Neural progenitor cell (in vitro differentiated cells): ENCODE data around the gene PLA2G2E.

ENCODE experiments used
- EZH2phosphoT487 ChIP-seq: fragments of 200-600 bp; sonication (generic); IDR thresholded peaks from 2 replicates; pipeline ENCODE4 v1.6.1; 2017; ENCODE audit warnings: antibody characterized with exemption
- TF ChIP-seq, protein P1 (sequence below): fragments of 200-600 bp; sonication (generic); IDR thresholded peaks from 2 replicates; pipeline ENCODE4 v1.5.1; 2017; ENCODE audit warnings: antibody characterized with exemption, mild to moderate bottlenecking

- TF ChIP-seq, protein P1, sequence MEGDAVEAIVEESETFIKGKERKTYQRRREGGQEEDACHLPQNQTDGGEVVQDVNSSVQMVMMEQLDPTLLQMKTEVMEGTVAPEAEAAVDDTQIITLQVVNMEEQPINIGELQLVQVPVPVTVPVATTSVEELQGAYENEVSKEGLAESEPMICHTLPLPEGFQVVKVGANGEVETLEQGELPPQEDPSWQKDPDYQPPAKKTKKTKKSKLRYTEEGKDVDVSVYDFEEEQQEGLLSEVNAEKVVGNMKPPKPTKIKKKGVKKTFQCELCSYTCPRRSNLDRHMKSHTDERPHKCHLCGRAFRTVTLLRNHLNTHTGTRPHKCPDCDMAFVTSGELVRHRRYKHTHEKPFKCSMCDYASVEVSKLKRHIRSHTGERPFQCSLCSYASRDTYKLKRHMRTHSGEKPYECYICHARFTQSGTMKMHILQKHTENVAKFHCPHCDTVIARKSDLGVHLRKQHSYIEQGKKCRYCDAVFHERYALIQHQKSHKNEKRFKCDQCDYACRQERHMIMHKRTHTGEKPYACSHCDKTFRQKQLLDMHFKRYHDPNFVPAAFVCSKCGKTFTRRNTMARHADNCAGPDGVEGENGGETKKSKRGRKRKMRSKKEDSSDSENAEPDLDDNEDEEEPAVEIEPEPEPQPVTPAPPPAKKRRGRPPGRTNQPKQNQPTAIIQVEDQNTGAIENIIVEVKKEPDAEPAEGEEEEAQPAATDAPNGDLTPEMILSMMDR, result no peak
- no peak for TF ChIP-seq EZH2phosphoT487
Measured at GRCh38 chr1:19955534-19956170, 32.2 kb upstream of the PLA2G2E start.
